ENCODE results near the gene DBP.
A peak's percentile ranks its signal among the peaks of the same experiment; 100 is the strongest.

The DBP gene

GRCh38 chr19:48676487-48676886 lies 39.3 kb upstream of the DBP start (continued):
- TF ChIP-seq KLF9 (tag by site-specific recombination; IDR thresholded peaks at IDR 0.05; ENCODE audit: low read depth) (no peak), ZNF184 (tag by site-specific recombination; IDR thresholded peaks at IDR 0.05) (no peak), ZEB2 (tag by site-specific recombination; IDR thresholded peaks at IDR 0.05) (no peak), HOXC10 (CRISPR knock-in tag; IDR thresholded peaks at IDR 0.05) (no peak), KLF16 (tag by site-specific recombination; IDR thresholded peaks at IDR 0.05) (no peak), ZNF777 (tag by site-specific recombination; IDR thresholded peaks at IDR 0.05; ENCODE audit: borderline replicate concordance) (no peak)
- TF ChIP-seq, protein P1, sequence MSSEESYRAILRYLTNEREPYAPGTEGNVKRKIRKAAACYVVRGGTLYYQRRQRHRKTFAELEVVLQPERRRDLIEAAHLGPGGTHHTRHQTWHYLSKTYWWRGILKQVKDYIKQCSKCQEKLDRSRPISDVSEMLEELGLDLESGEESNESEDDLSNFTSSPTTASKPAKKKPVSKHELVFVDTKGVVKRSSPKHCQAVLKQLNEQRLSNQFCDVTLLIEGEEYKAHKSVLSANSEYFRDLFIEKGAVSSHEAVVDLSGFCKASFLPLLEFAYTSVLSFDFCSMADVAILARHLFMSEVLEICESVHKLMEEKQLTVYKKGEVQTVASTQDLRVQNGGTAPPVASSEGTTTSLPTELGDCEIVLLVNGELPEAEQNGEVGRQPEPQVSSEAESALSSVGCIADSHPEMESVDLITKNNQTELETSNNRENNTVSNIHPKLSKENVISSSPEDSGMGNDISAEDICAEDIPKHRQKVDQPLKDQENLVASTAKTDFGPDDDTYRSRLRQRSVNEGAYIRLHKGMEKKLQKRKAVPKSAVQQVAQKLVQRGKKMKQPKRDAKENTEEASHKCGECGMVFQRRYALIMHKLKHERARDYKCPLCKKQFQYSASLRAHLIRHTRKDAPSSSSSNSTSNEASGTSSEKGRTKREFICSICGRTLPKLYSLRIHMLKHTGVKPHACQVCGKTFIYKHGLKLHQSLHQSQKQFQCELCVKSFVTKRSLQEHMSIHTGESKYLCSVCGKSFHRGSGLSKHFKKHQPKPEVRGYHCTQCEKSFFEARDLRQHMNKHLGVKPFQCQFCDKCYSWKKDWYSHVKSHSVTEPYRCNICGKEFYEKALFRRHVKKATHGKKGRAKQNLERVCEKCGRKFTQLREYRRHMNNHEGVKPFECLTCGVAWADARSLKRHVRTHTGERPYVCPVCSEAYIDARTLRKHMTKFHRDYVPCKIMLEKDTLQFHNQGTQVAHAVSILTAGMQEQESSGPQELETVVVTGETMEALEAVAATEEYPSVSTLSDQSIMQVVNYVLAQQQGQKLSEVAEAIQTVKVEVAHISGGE (tag by site-specific recombination; conservative IDR thresholded peaks at IDR 0.05; ENCODE audit: low read depth): no peak

DNA sequence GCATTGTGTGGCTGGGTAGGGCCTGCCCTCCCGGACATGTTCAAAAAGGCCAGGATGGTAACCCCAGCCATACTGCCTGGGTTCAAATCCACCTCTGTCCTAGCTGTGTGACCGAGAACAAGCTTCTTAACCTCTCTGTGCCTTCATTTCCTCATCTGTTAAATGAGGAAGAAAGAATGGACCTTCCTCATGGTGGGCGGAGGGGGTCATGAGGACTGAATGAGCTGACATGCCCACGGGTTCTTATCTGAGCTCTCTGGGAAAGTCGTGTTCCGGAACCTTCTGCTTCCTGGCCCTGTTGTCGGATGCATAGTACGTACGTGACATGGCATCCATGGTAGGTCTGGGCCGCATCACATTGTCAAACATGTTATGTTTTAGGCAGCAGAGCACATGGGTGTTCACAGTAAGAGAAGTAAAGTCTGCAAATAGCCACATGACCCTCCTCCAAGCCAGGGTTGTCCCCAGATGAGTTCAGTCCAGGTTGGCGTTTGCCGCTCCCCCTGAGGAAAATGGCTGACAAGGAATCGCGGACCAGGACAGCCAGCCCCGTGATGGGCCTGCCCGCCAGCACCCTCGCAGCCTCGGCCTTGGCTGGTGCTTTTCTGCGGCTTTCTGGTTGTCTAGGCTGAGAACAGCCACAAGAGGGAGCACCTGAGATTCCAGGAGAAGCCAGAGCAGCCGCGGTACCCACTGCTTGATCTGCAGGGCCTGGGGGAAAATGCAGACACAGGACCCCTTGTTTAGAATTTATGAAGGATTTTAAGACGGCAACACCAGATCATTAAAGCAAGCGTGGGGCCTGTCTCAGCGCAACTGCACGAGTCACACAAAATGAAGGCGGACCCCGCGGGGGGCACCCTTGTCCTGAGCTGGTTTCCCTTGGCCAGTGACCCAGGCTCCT lies 38.0 kb upstream of the DBP start:
- POLR2A ChIA-PET: interaction anchor here (0.9 to 1.9 kb wide), 4 partner anchors 9 to 64 kb away, joined by 3 to 7 read pairs (median 4); partner anchors contain the start of gene CA11
- Histone ChIP-seq H3K4me3 (ENCODE audit: low read depth, low read length) (no peak overlapping the region), H3K27ac (ENCODE audit: extremely low read depth, low read depth, low read length) (no peak overlapping the region)
- peak; percentile 57; the same call in 1 of the 2 replicates for TF ChIP-seq YY1 (tag by site-specific recombination; IDR thresholded peaks at IDR 0.05)
- peak; percentile 88 for TF ChIP-seq ZNF600 (tag by site-specific recombination; IDR thresholded peaks at IDR 0.05)
- TF ChIP-seq ZNF335 (tag by site-specific recombination; conservative IDR thresholded peaks at IDR 0.05): 0 out of 2 replicates have a peak, but pooled peaks have one; percentile 26
- TF ChIP-seq YY2 (tag by site-specific recombination; IDR thresholded peaks at IDR 0.05): peak; percentile 14; the same call in 1 of the 2 replicates
- TF ChIP-seq FEZF1 (tag by site-specific recombination; IDR thresholded peaks at IDR 0.05): 0 out of 2 replicates have a peak, but pooled peaks have one; percentile 9
- peak; percentile 60 for TF ChIP-seq ZNF654 (tag by site-specific recombination; IDR thresholded peaks at IDR 0.05; ENCODE audit: low read depth)
- peak; percentile 77; the same call in 1 of the 2 replicates for TF ChIP-seq ZNF660 (tag by site-specific recombination; IDR thresholded peaks at IDR 0.05)
- TF ChIP-seq ZFP69B (tag by site-specific recombination; IDR thresholded peaks at IDR 0.05): 0 out of 2 replicates have a peak, but pooled peaks have one; percentile 17
- TF ChIP-seq ZSCAN30 (tag by site-specific recombination; IDR thresholded peaks at IDR 0.05): 0 out of 2 replicates have a peak, but pooled peaks have one; percentile 59
- no peak for TF ChIP-seq ZSCAN23 (tag by site-specific recombination; IDR thresholded peaks at IDR 0.05)
- TF ChIP-seq, protein P2, sequence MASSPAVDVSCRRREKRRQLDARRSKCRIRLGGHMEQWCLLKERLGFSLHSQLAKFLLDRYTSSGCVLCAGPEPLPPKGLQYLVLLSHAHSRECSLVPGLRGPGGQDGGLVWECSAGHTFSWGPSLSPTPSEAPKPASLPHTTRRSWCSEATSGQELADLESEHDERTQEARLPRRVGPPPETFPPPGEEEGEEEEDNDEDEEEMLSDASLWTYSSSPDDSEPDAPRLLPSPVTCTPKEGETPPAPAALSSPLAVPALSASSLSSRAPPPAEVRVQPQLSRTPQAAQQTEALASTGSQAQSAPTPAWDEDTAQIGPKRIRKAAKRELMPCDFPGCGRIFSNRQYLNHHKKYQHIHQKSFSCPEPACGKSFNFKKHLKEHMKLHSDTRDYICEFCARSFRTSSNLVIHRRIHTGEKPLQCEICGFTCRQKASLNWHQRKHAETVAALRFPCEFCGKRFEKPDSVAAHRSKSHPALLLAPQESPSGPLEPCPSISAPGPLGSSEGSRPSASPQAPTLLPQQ (tag by site-specific recombination; IDR thresholded peaks at IDR 0.05): peak; percentile 74; the same call in 1 of the 2 replicates
- no peak for TF ChIP-seq ZBTB20 (tag by site-specific recombination; IDR thresholded peaks at IDR 0.05)
- peak; percentile 46; the same call in 1 of the 2 replicates for TF ChIP-seq ZNF561 (tag by site-specific recombination; IDR thresholded peaks at IDR 0.05; ENCODE audit: borderline replicate concordance)
- TF ChIP-seq ZFP37 (tag by site-specific recombination; IDR thresholded peaks at IDR 0.05): no peak
- peak; percentile 88 for TF ChIP-seq ZNF394 (tag by site-specific recombination; IDR thresholded peaks at IDR 0.05; ENCODE audit: borderline replicate concordance)
- TF ChIP-seq ZNF549 (tag by site-specific recombination; IDR thresholded peaks at IDR 0.05): 0 out of 2 replicates have a peak, but pooled peaks have one; percentile 10
- TF ChIP-seq, protein P3, sequence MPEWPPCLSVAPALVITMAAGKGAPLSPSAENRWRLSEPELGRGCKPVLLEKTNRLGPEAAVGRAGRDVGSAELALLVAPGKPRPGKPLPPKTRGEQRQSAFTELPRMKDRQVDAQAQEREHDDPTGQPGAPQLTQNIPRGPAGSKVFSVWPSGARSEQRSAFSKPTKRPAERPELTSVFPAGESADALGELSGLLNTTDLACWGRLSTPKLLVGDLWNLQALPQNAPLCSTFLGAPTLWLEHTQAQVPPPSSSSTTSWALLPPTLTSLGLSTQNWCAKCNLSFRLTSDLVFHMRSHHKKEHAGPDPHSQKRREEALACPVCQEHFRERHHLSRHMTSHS (tag by site-specific recombination; IDR thresholded peaks at IDR 0.05): no peak
- TF ChIP-seq SP7 (tag by site-specific recombination; IDR thresholded peaks at IDR 0.05): peak; percentile 44; the same call in 1 of the 2 replicates
- no peak for TF ChIP-seq ZIC2 (tag by site-specific recombination; IDR thresholded peaks at IDR 0.05)
- TF ChIP-seq ZNF433 (tag by site-specific recombination; IDR thresholded peaks at IDR 0.05; ENCODE audit: low read depth): no peak
- no peak for TF ChIP-seq ZNF146 (tag by site-specific recombination; IDR thresholded peaks at IDR 0.05)
- no peak for TF ChIP-seq ZNF23 (tag by site-specific recombination; IDR thresholded peaks at IDR 0.05; ENCODE audit: borderline replicate concordance)
- 0 out of 2 replicates have a peak, but pooled peaks have one; percentile 50 for TF ChIP-seq ZNF501 (tag by site-specific recombination; IDR thresholded peaks at IDR 0.05)
- no peak for TF ChIP-seq ZNF530 (tag by site-specific recombination; IDR thresholded peaks at IDR 0.05; ENCODE audit: low read depth)

More for the DNA sequence above, 38.0 kb upstream of the DBP start:
- H3K4me1 ChIP-seq (ENCODE audit: control insufficient read depth, insufficient read depth, low read length): no peaks in the 10 kb centered on the region; the same call in 1 of the 2 replicates
- no peaks in the 10 kb centered on the region for H3K9me3 ChIP-seq (ENCODE audit: control insufficient read depth, insufficient read depth, low read depth, low read length)
- CTCF ChIA-PET: interaction anchor here (0.6 to 3.9 kb wide), 46 partner anchors 9 to 295 kb away, joined by 3 to 35 read pairs (median 4); partner anchors contain the start of genes CA11 and IZUMO1
- no peaks in the 10 kb centered on the region for H3K36me3 ChIP-seq (ENCODE audit: control insufficient read depth in 2 of 2, insufficient read depth in 1 of 2, low read length in 2 of 2)
